Central memory CD8-positive, alpha-beta T cell (primary cell): Measurements from ENCODE around the gene NOP14.
"Not testable (repeated sequence)": the region's sequence is repeated elsewhere in the genome, so short reads cannot be mapped to it uniquely, and the experiment has no call there.

Experiments
- ATAC-seq: fragments of 150-1000 bp; cut with Tn5 transposase; replicated peaks from 2 replicates; pipeline ENCODE4 v1.10.0; 2022; ENCODE audit warnings: mild to moderate bottlenecking, moderate FRiP score, moderate number of reproducible peaks; ENCODE audit not compliant: poor library complexity, severe bottlenecking; ENCODE audit errors: extremely low read depth
- DNase-seq, 2 donors: peaks; one replicate each; pipeline ENCODE4 v3.0.0; 2021; ENCODE audit warnings: low spot score in 2 of 2
- H3K27ac Mint-ChIP-seq: one replicate; pipeline ENCODE4 v1.8.0; 2022; ENCODE audit warnings: low read depth, mild to moderate bottlenecking, moderate library complexity, mixed read lengths
- H3K27me3 Mint-ChIP-seq: one replicate; pipeline ENCODE4 v1.8.0; 2022; ENCODE audit warnings: mixed read lengths
- H3K36me3 Mint-ChIP-seq: one replicate; pipeline ENCODE4 v1.8.0; 2022; ENCODE audit warnings: mild to moderate bottlenecking, moderate library complexity, mixed read lengths; ENCODE audit not compliant: insufficient read depth
- H3K4me1 Mint-ChIP-seq: one replicate; pipeline ENCODE4 v1.8.0; 2022; ENCODE audit warnings: mixed read lengths
- H3K4me3 Mint-ChIP-seq: one replicate; pipeline ENCODE4 v1.8.0; 2022; ENCODE audit warnings: mild to moderate bottlenecking, moderate library complexity, mixed read lengths
- H3K9me3 Mint-ChIP-seq: one replicate; pipeline ENCODE4 v1.8.0; 2022; ENCODE audit warnings: mixed read lengths

NOP14 gene

GRCh38 chr4:2963175-2963965 is at the start of gene NOP14, which contains the start of gene GRK4:
TSS of gene NOP14 (minus strand) at chr4:2963406. CDS start at chr4:2963319, 87 bp downstream.
TSS of gene GRK4 (plus strand) at chr4:2963571. CDS start at chr4:2964071, 500 bp downstream.
- H3K27ac Mint-ChIP-seq = peak within 1 kb of the TSS; percentile 80
- peak within 1 kb of the TSS; percentile 84 for H3K4me3 Mint-ChIP-seq
- H3K36me3 Mint-ChIP-seq = peaks cover 10% of the 10 kb centered on the region

GRCh38 chr4:3011456-3012220 is 48.4 kb upstream of the NOP14 start:
- H3K9me3 Mint-ChIP-seq = no peaks in the 10 kb centered on the region
- H3K27ac Mint-ChIP-seq = no peak overlapping the region
- peaks cover 39% of the 10 kb centered on the region for H3K27me3 Mint-ChIP-seq
- no peak for ATAC-seq
- H3K4me1 Mint-ChIP-seq = no peaks in the 10 kb centered on the region
- no peak for DNase-seq
- H3K36me3 Mint-ChIP-seq = peaks cover 2% of the 10 kb centered on the region
- no peak overlapping the region for H3K4me3 Mint-ChIP-seq

More at GRCh38 chr4:2963175-2963965, at the start of gene NOP14, which contains the start of gene GRK4:
- ATAC-seq (peak; percentile 91), DNase-seq (peak; percentile 89 to 95)
- Mint-ChIP-seq H3K9me3 (no peaks in the 10 kb centered on the region), H3K27me3 (no peaks in the 10 kb centered on the region), H3K4me1 (peaks cover 38% of the 10 kb centered on the region)

GRCh38 chr4:3010998-3011397 is 47.8 kb upstream of the NOP14 start:
- Mint-ChIP-seq H3K4me1 (no peaks in the 10 kb centered on the region), H3K4me3 (no peak overlapping the region), H3K9me3 (no peaks in the 10 kb centered on the region), H3K36me3 (peaks cover 2% of the 10 kb centered on the region), H3K27ac (no peak overlapping the region), H3K27me3 (peaks cover 39% of the 10 kb centered on the region)
- DNase-seq (no peak), ATAC-seq (no peak)

GRCh38 chr4:3010577-3010976 is 47.4 kb upstream of the NOP14 start:
- H3K27me3 Mint-ChIP-seq = peaks cover 39% of the 10 kb centered on the region
- DNase-seq = no peak
- no peaks in the 10 kb centered on the region for H3K4me1 Mint-ChIP-seq
- no peak overlapping the region for H3K4me3 Mint-ChIP-seq
- no peak for ATAC-seq
- H3K36me3 Mint-ChIP-seq = peaks cover 2% of the 10 kb centered on the region
- H3K9me3 Mint-ChIP-seq = no peaks in the 10 kb centered on the region
- no peak overlapping the region for H3K27ac Mint-ChIP-seq

- Mint-ChIP-seq H3K27ac (no peak overlapping the region), H3K4me1 (no peaks in the 10 kb centered on the region), H3K27me3 (peaks cover 30% of the 10 kb centered on the region), H3K36me3 (peaks cover 2% of the 10 kb centered on the region), H3K9me3 (no peaks in the 10 kb centered on the region), H3K4me3 (peak overlapping the region; percentile 15)
- DNase-seq = no peak
- no peak for ATAC-seq
Measured at GRCh38 chr4:3009422-3009821, 46.2 kb upstream of the NOP14 start.

- no peak overlapping the region for H3K27ac Mint-ChIP-seq
- ATAC-seq = no peak
- peaks cover 28% of the 10 kb centered on the region for H3K27me3 Mint-ChIP-seq
- DNase-seq = no peak
- no peaks in the 10 kb centered on the region for H3K4me1 Mint-ChIP-seq
- peaks cover 2% of the 10 kb centered on the region for H3K36me3 Mint-ChIP-seq
- no peaks in the 10 kb centered on the region for H3K9me3 Mint-ChIP-seq
- H3K4me3 Mint-ChIP-seq = no peak overlapping the region
Measured at GRCh38 chr4:3007724-3008123, 44.5 kb upstream of the NOP14 start.

- DNase-seq (no peak), ATAC-seq (no peak)
- Mint-ChIP-seq H3K27me3 (no peaks in the 10 kb centered on the region), H3K4me1 (no peaks in the 10 kb centered on the region), H3K36me3 (peaks cover 2% of the 10 kb centered on the region), H3K4me3 (no peak overlapping the region), H3K9me3 (no peaks in the 10 kb centered on the region), H3K27ac (no peak overlapping the region)
Measured at GRCh38 chr4:2996415-2996814, 33.2 kb upstream of the NOP14 start.

- ATAC-seq = no peak
- Mint-ChIP-seq H3K4me1 (no peaks in the 10 kb centered on the region), H3K27me3 (no peaks in the 10 kb centered on the region), H3K36me3 (peaks cover 2% of the 10 kb centered on the region), H3K9me3 (no peaks in the 10 kb centered on the region), H3K27ac (no peak overlapping the region), H3K4me3 (no peak overlapping the region)
- DNase-seq = no peak
Measured at GRCh38 chr4:2995546-2996265, 32.5 kb upstream of the NOP14 start.

- no peak for DNase-seq
- H3K4me1 Mint-ChIP-seq = no peaks in the 10 kb centered on the region
- no peak overlapping the region for H3K4me3 Mint-ChIP-seq
- no peaks in the 10 kb centered on the region for H3K27me3 Mint-ChIP-seq
- H3K9me3 Mint-ChIP-seq = no peaks in the 10 kb centered on the region
- ATAC-seq = no peak
- no peak overlapping the region for H3K27ac Mint-ChIP-seq
- peaks cover 2% of the 10 kb centered on the region for H3K36me3 Mint-ChIP-seq
Measured at GRCh38 chr4:2994917-2995316, 31.7 kb upstream of the NOP14 start.

- H3K36me3 Mint-ChIP-seq = peaks cover 2% of the 10 kb centered on the region
- H3K9me3 Mint-ChIP-seq = no peaks in the 10 kb centered on the region
- ATAC-seq = no peak
- H3K4me3 Mint-ChIP-seq = no peak overlapping the region
- H3K27me3 Mint-ChIP-seq = peaks cover 17% of the 10 kb centered on the region
- H3K4me1 Mint-ChIP-seq = no peaks in the 10 kb centered on the region
- no peak overlapping the region for H3K27ac Mint-ChIP-seq
- DNase-seq = no peak
Measured at GRCh38 chr4:2991243-2991642, 28.0 kb upstream of the NOP14 start.

- H3K4me3 Mint-ChIP-seq, H3K4me1 Mint-ChIP-seq, DNase-seq, ATAC-seq, H3K27ac Mint-ChIP-seq, H3K27me3 Mint-ChIP-seq, H3K9me3 Mint-ChIP-seq, H3K36me3 Mint-ChIP-seq: not testable (repeated sequence)
Measured at GRCh38 chr4:2983715-2984114, 20.5 kb upstream of the NOP14 start.

GRCh38 chr4:2982012-2982411 is 18.8 kb upstream of the NOP14 start:
- Mint-ChIP-seq H3K4me1 (no peaks in the 10 kb centered on the region), H3K4me3 (no peak overlapping the region), H3K27me3 (no peaks in the 10 kb centered on the region), H3K27ac (no peak overlapping the region), H3K9me3 (no peaks in the 10 kb centered on the region), H3K36me3 (no peaks in the 10 kb centered on the region)
- no peak for ATAC-seq
- DNase-seq = no peak
